ENCODE data around the gene FLT3LG. TPM values are rescaled to one million over a fixed set of nuclear protein-coding genes. Genes with fewer than 3 reads are reported as not detected.
A peak's percentile ranks its signal among the peaks of the same experiment; 100 is the strongest.

The FLT3LG gene
- total RNA-seq, 3 donors from 2014 or later = 3.3 to 14.8 (median 7.8) TPM

DNA sequence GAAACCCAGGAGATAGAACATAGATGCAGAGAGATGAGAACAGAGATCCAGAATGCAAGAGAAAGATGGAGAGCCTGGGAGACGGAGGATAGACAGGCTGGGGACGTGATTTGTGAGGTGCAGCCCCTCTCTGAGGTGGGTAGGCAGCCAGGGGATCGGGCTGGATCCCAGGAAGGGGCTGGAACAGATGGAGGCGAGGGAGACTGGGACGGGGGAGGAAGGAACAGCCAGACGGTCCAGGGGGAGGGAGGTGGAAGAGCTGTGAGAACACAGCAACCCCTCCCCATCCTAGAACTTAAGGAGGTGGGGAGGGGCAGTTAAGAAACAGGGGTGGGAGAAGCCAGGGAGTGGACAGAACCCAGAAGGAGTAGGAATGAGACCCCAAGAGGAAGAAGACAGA, 35.8 kb upstream of the FLT3LG start:
- no peaks in the 10 kb centered on the region for H3K36me3 ChIP-seq (ENCODE audit: low read depth)
- TF ChIP-seq, protein P1, sequence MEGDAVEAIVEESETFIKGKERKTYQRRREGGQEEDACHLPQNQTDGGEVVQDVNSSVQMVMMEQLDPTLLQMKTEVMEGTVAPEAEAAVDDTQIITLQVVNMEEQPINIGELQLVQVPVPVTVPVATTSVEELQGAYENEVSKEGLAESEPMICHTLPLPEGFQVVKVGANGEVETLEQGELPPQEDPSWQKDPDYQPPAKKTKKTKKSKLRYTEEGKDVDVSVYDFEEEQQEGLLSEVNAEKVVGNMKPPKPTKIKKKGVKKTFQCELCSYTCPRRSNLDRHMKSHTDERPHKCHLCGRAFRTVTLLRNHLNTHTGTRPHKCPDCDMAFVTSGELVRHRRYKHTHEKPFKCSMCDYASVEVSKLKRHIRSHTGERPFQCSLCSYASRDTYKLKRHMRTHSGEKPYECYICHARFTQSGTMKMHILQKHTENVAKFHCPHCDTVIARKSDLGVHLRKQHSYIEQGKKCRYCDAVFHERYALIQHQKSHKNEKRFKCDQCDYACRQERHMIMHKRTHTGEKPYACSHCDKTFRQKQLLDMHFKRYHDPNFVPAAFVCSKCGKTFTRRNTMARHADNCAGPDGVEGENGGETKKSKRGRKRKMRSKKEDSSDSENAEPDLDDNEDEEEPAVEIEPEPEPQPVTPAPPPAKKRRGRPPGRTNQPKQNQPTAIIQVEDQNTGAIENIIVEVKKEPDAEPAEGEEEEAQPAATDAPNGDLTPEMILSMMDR (IDR thresholded peaks at IDR 0.05) = no peak
- H3K4me3 ChIP-seq = no peak overlapping the region
- ATAC-seq = no peak
- no peaks in the 10 kb centered on the region for H3K9me3 ChIP-seq
- intact Hi-C loops (cut with DNase I, micrococcal nuclease) = no loop called here
- no peaks in the 10 kb centered on the region for H3K4me1 ChIP-seq (ENCODE audit: low read depth)
- no peak for DNase-seq

DNA sequence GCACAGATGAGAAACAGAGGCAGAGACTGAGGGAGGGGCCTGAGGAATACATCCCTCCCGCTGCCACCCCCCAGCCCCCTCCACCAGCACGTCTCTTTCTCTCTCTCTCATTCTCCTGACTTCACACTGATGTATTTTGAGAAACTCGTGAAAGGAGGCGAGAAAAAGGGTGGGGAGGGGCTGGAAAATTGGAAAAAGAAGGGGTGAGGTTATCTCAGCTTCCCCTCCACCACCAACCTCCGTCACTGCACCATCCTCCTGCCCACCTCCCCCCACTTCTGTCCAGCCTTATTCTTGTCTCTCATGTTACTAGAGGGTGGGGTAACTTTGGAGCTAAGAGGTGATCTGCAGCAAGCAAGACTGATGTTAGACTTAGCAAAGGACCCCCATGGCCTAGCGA, 34.2 kb upstream of the FLT3LG start:
- TF ChIP-seq, protein P1 (IDR thresholded peaks at IDR 0.05) = no peak
- DNase-seq (no peak), ATAC-seq (no peak)
- Histone ChIP-seq H3K36me3 (ENCODE audit: low read depth) (no peaks in the 10 kb centered on the region), H3K4me3 (no peak overlapping the region), H3K4me1 (ENCODE audit: low read depth) (no peaks in the 10 kb centered on the region), H3K9me3 (no peaks in the 10 kb centered on the region)
- intact Hi-C loops (cut with DNase I, micrococcal nuclease) = loop anchor here in 1 of 2 donors (5.0 kb wide), 1 partner anchor 48 kb away; no protein-coding TSS in a partner anchor

DNA sequence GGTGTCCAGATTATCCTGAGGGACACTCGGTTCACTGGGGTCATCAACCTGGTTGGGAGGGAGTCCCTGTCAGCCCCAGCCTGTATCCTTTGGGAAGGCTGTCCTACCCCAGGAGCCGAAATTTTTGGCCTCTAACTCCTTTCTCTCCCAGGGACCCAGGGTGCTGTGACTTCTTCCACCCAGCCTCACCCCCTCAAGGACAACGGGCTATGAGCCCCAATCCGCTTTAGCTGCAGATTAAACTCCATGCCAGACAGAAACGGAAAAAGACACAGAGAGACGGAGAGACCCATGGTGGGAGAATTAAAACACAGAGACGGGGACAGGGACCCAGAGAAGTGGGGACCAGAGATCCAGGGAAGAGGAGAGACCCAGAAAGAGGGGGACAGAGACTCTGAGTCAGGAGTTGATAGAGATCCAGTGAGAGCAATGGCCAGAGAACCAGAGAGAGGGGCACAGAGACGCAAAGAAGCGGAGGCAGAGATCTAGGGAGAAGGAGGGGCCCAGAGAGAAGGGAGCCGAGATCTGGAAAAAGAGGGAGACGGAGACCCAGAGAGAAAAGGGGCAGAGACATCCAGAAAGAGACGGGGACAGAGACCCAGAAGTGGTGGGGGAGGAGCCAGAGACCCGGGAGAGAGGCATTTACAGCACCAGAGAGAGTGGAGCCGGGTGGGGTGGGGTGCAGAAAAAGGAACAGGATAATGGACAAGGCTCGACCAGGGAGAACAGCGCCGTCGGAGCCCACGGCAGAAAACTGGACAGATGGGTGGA, 33.4 kb upstream of the FLT3LG start:
- ATAC-seq (no peak), DNase-seq (no peak)
- TF ChIP-seq, protein P1 (IDR thresholded peaks at IDR 0.05) = no peak
- intact Hi-C loops (cut with DNase I, micrococcal nuclease) = loop anchor here in 1 of 2 donors (5.0 kb wide), 1 partner anchor 48 kb away; no protein-coding TSS in a partner anchor
- Histone ChIP-seq H3K36me3 (ENCODE audit: low read depth) (no peaks in the 10 kb centered on the region), H3K4me3 (no peak overlapping the region), H3K9me3 (no peaks in the 10 kb centered on the region), H3K4me1 (ENCODE audit: low read depth) (no peaks in the 10 kb centered on the region)

DNA sequence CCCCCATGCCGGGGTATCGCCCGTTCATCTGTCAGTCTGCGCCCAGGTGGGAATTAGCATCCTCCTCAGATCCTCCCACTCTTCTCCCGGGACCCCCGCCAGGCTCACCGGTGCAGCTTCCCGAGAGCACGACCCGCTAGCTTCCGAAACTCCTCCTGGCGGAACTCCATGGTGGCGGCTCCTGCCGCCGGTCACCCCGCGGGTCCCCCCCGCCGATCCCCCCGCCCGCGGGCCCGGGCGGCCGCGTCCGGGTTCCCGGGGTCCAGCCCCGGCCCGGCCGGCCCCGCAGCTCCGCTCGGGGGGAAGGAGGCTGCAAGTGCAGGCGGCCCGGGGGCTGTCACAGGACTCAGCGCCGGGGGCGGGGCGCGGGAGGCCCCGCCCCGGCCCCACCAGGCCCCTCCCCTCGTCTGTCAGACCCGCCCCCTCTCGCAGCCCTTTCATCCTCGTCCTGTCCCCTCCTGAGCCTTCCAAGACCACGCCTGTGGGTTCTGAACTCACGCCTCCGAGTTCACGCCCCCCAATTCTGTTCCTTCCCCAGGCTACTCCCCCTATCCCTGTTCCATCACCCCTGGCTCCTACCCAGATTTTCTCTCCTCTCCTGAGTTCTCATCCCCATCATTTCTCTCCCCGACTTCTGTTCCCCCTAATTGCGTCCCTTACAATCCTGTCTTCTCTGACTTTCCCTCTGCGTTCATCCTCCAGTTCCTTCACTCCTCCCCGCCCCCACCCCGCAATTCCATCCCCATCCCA, 32.6 kb upstream of the FLT3LG start, which contains the start of gene SLC17A7:
Gene SLC17A7 (minus strand): TSS at position 318 of the 750 bp plus-strand sequence. CDS start 148 bp downstream, at position 170.
- DNase-seq (peak in 2 of 3 donors; percentile 40 to 63), ATAC-seq (no peak)
- Histone ChIP-seq H3K36me3 (ENCODE audit: low read depth) (no peaks in the 10 kb centered on the region), H3K4me1 (ENCODE audit: low read depth) (no peaks in the 10 kb centered on the region), H3K9me3 (no peaks in the 10 kb centered on the region), H3K4me3 (no peak within 1 kb of the TSS)
- TF ChIP-seq, protein P1 (IDR thresholded peaks at IDR 0.05) = no peak
- intact Hi-C loops (cut with DNase I, micrococcal nuclease) = loop anchor here in 1 of 2 donors (5.0 kb wide), 1 partner anchor 49 kb away; no protein-coding TSS in a partner anchor

DNA sequence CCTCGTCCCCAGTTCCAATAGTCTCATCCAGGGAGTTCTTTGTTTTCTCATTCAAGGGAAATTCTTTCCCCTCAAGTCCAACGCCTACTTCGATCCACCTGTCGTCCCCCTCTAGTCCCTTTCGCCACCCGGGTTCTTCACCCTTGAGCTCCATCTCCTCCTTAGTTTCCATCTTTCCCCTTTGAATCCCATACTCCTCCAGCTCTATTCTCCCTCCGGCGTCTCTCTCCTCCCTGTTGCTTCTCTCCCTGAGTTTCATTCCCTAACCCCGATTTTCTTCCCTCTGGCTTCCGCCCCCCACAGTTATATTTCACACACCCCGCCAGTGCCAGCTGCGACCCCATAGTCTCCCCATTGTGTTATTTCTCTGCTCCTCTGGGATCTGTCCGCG, 32.1 kb upstream of the FLT3LG start:
- DNase-seq = no peak
- Histone ChIP-seq H3K36me3 (ENCODE audit: low read depth) (no peaks in the 10 kb centered on the region), H3K4me1 (ENCODE audit: low read depth) (no peaks in the 10 kb centered on the region), H3K4me3 (no peak overlapping the region), H3K9me3 (no peaks in the 10 kb centered on the region)
- no peak for ATAC-seq
- TF ChIP-seq, protein P1 (IDR thresholded peaks at IDR 0.05) = no peak
- intact Hi-C loops (cut with DNase I, micrococcal nuclease) = loop anchor here (2.0 to 5.0 kb wide), 2 partner anchors 49 to 50 kb away; no protein-coding TSS in a partner anchor
